Jurkat, Clone E6-1 (cell line): ENCODE results near the gene ZMYND15.
"Not testable (repeated sequence)": the region's sequence is repeated elsewhere in the genome, so short reads cannot be mapped to it uniquely, and the experiment has no call there.

Experiments used
- DNase-seq: peaks from one replicate; pipeline ENCODE4 v3.0.0-alpha.2; 2011; ENCODE audit warnings: low read depth, low spot score
- H3K4me3 ChIP-seq: 2 replicates; pipeline ENCODE4 v1.5.1; 2011; ENCODE audit warnings: mild to moderate bottlenecking, low read length, control low read depth, moderate library complexity

ZMYND15 gene

GRCh38 chr17:4712526-4712925, 27.1 kb upstream of the ZMYND15 start:
- no peak overlapping the region for H3K4me3 ChIP-seq
- DNase-seq: no peak

GRCh38 chr17:4714340-4715062, 25.1 kb upstream of the ZMYND15 start:
- peak overlapping the region; percentile 54 for H3K4me3 ChIP-seq
- DNase-seq: not testable (repeated sequence)

- peak overlapping the region; percentile 54 for H3K4me3 ChIP-seq
- DNase-seq: peak; percentile 85
Observed at GRCh38 chr17:4715063-4715744, 24.4 kb upstream of the ZMYND15 start.

- H3K4me3 ChIP-seq: no peak overlapping the region
- no peak for DNase-seq
Observed at GRCh38 chr17:4716081-4716480, 23.6 kb upstream of the ZMYND15 start.

GRCh38 chr17:4717791-4718190, 21.8 kb upstream of the ZMYND15 start:
- DNase-seq: no peak
- H3K4me3 ChIP-seq: no peak overlapping the region

GRCh38 chr17:4718276-4718675, 21.4 kb upstream of the ZMYND15 start:
- H3K4me3 ChIP-seq: no peak overlapping the region
- DNase-seq: no peak

GRCh38 chr17:4719146-4719545, 20.5 kb upstream of the ZMYND15 start:
- no peak overlapping the region for H3K4me3 ChIP-seq
- no peak for DNase-seq

GRCh38 chr17:4719684-4720221, 19.9 kb upstream of the ZMYND15 start:
- no peak for DNase-seq
- H3K4me3 ChIP-seq: no peak overlapping the region

- DNase-seq: no peak
- no peak overlapping the region for H3K4me3 ChIP-seq
Observed at GRCh38 chr17:4720787-4721186, 18.8 kb upstream of the ZMYND15 start.

- H3K4me3 ChIP-seq: no peak overlapping the region
- DNase-seq: no peak
Observed at GRCh38 chr17:4721203-4722135, 18.2 kb upstream of the ZMYND15 start.

- DNase-seq: no peak
- no peak overlapping the region for H3K4me3 ChIP-seq
Observed at GRCh38 chr17:4722678-4723240, 16.9 kb upstream of the ZMYND15 start.

GRCh38 chr17:4724650-4725049, 15.0 kb upstream of the ZMYND15 start:
- H3K4me3 ChIP-seq: no peak overlapping the region
- no peak for DNase-seq

- no peak overlapping the region for H3K4me3 ChIP-seq
- no peak for DNase-seq
Observed at GRCh38 chr17:4725646-4726310, 13.9 kb upstream of the ZMYND15 start.

- no peak overlapping the region for H3K4me3 ChIP-seq
- DNase-seq: no peak
Observed at GRCh38 chr17:4728124-4728523, 11.5 kb upstream of the ZMYND15 start.

GRCh38 chr17:4733073-4733531, 6.5 kb upstream of the ZMYND15 start:
- DNase-seq: peak; percentile 30
- H3K4me3 ChIP-seq: no peak overlapping the region

- no peak overlapping the region for H3K4me3 ChIP-seq
- DNase-seq: no peak
Observed at GRCh38 chr17:4734857-4735475, 4.7 kb upstream of the ZMYND15 start.

GRCh38 chr17:4735876-4736651, 3.6 kb upstream of the ZMYND15 start:
- H3K4me3 ChIP-seq: no peak overlapping the region
- no peak for DNase-seq
